ENCODE measurements around the gene LCAT.

- no peak for TF ChIP-seq ZFX (IDR thresholded peaks at IDR 0.05; ENCODE audit: borderline replicate concordance)
- TF ChIP-seq, protein P1, sequence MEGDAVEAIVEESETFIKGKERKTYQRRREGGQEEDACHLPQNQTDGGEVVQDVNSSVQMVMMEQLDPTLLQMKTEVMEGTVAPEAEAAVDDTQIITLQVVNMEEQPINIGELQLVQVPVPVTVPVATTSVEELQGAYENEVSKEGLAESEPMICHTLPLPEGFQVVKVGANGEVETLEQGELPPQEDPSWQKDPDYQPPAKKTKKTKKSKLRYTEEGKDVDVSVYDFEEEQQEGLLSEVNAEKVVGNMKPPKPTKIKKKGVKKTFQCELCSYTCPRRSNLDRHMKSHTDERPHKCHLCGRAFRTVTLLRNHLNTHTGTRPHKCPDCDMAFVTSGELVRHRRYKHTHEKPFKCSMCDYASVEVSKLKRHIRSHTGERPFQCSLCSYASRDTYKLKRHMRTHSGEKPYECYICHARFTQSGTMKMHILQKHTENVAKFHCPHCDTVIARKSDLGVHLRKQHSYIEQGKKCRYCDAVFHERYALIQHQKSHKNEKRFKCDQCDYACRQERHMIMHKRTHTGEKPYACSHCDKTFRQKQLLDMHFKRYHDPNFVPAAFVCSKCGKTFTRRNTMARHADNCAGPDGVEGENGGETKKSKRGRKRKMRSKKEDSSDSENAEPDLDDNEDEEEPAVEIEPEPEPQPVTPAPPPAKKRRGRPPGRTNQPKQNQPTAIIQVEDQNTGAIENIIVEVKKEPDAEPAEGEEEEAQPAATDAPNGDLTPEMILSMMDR (IDR thresholded peaks at IDR 0.05), result no peak
These were observed 19.6 kb downstream of the LCAT start for GRCh38 chr16:67924140-67924906.
